Measurements from ENCODE around the gene ADAM15.

ADAM15 gene

GRCh38 chr1:155012026-155012546, 39.0 kb upstream of the ADAM15 start (continued):
- TF ChIP-seq TSHZ1 (tag by site-specific recombination; IDR thresholded peaks at IDR 0.05; ENCODE audit: borderline replicate concordance) (no peak), ZNF157 (tag by site-specific recombination; IDR thresholded peaks at IDR 0.05) (no peak), ZNF18 (tag by site-specific recombination; IDR thresholded peaks at IDR 0.05) (no peak), GLIS1 (tag by site-specific recombination; IDR thresholded peaks at IDR 0.05) (peak; percentile 50), ZNF19 (tag by site-specific recombination; IDR thresholded peaks at IDR 0.05; ENCODE audit: low read depth) (no peak), ZNF776 (tag by site-specific recombination; IDR thresholded peaks at IDR 0.05; ENCODE audit: borderline replicate concordance) (no peak), PRDM10 (tag by site-specific recombination; IDR thresholded peaks at IDR 0.05) (peak; percentile 64), ZBTB44 (tag by site-specific recombination; IDR thresholded peaks at IDR 0.05) (peak; percentile 79), ZNF280D (tag by site-specific recombination; IDR thresholded peaks at IDR 0.05) (no peak), IKZF3 (tag by site-specific recombination; IDR thresholded peaks at IDR 0.05) (peak; percentile 56; the same call in 1 of the 2 replicates), ZBTB10 (tag by site-specific recombination; IDR thresholded peaks at IDR 0.05) (no peak), ZNF555 (tag by site-specific recombination; conservative IDR thresholded peaks at IDR 0.05) (no peak), ZBTB11 (tag by site-specific recombination; conservative IDR thresholded peaks at IDR 0.05; ENCODE audit: low read depth) (no peak), RBAK (tag by site-specific recombination; IDR thresholded peaks at IDR 0.05) (no peak), HOXD13 (CRISPR knock-in tag; IDR thresholded peaks at IDR 0.05; ENCODE audit: borderline replicate concordance) (no peak), ZNF140 (tag by site-specific recombination; IDR thresholded peaks at IDR 0.05) (no peak), ZNF785 (tag by site-specific recombination; IDR thresholded peaks at IDR 0.05) (no peak)

Measured in HEK293 (cell line).